Adrenal gland (tissue), 5 donors: ENCODE results near the gene BMERB1.

Experiments used
- CTCF ChIP-seq, 6 experiments: fragments of 450-650 bp in 4 of 6; fragments of 200-600 bp in 2 of 6; sonication (generic) in 1 of 6; IDR thresholded peaks; 1 replicate in 5 of 6; 2 replicates in 1 of 6; pipeline versions ENCODE4 v1.5.1 to v1.8.0; 2016 to 2021; ENCODE audit warnings: antibody characterized with exemption in 6 of 6, mild to moderate bottlenecking in 2 of 6, moderate library complexity in 1 of 6
- POLR2A ChIP-seq, 2 donors: fragments of 450-650 bp; IDR thresholded peaks; one replicate each; pipeline ENCODE4 v1.6.1; 2017; ENCODE audit warnings: antibody characterized with exemption in 2 of 2, mild to moderate bottlenecking in 2 of 2, moderate library complexity in 1 of 2
- donor health status: DM: no; HTN: no; CAD: no.

- TF ChIP-seq POLR2A (IDR thresholded peaks at IDR 0.05) (no peak), CTCF (IDR thresholded peaks at IDR 0.05) (no peak)
These were observed 64.2 kb downstream of the BMERB1 start for GRCh38 chr16:15498427-15499175.
